B cell (primary cell): Measurements from ENCODE around the gene DNM2. TPM values are rescaled to one million over a fixed set of nuclear protein-coding genes. Genes with fewer than 3 reads are reported as not detected.

Source experiments
- ATAC-seq: fragments of 200-7000 bp; cut with Tn5 transposase; one replicate; pipeline ENCODE4 v1.10.0; 2021; ENCODE audit warnings: low read depth, mild to moderate bottlenecking, moderate number of reproducible peaks, moderate library complexity
- CTCF ChIA-PET: fragments of 350-600 bp; sonication (Branson Sonifier 250); formaldehyde crosslinking; loops from one replicate; lab custom pipeline; 2021; ENCODE audit warnings: antibody characterized with exemption, inconsistent platforms; lab: Charles Lee
- POLR2A ChIA-PET: fragments of 350-600 bp; sonication (Branson Sonifier 250); formaldehyde crosslinking; loops from one replicate; lab custom pipeline; 2021; ENCODE audit warnings: antibody characterized with exemption; lab: Charles Lee
- DNase-seq: peaks from one replicate; pipeline ENCODE4 v3.0.0; 2013
- H2AFZ ChIP-seq: 2 replicates; pipeline ENCODE4 v1.6.1; 2012; ENCODE audit warnings: mild to moderate bottlenecking, low read depth, low read length; ENCODE audit not compliant: insufficient read depth, poor library complexity, severe bottlenecking
- H3K27ac ChIP-seq, 2 donors: 1 replicate in 1 of 2; 2 replicates in 1 of 2; pipeline ENCODE4 v1.5.1; 2012 to 2013; ENCODE audit warnings: low read length in 2 of 2, mild to moderate bottlenecking in 2 of 2, moderate library complexity in 1 of 2
- H3K27me3 ChIP-seq, 4 experiments: fragments of 200-600 bp in 1 of 4; sonication (generic) in 1 of 4; replicated peaks in 1 of 4; 1 replicate in 2 of 4; 2 replicates in 2 of 4; pipeline versions ENCODE4 v1.6.1 to v1.7.0; 2013 to 2016; ENCODE audit warnings: low read length in 3 of 4, mild to moderate bottlenecking in 2 of 4, mixed read lengths in 1 of 4, moderate library complexity in 1 of 4; ENCODE audit not compliant: insufficient read depth in 4 of 4, control insufficient read depth in 3 of 4; ENCODE audit errors: control extremely low read depth in 1 of 4
- H3K36me3 ChIP-seq, 2 experiments: replicated peaks in 1 of 2; 1 replicate in 1 of 2; 2 replicates in 1 of 2; pipeline versions ENCODE4 v1.6.1 to v1.7.1; 2013; ENCODE audit warnings: low read length in 1 of 2; ENCODE audit not compliant: insufficient read depth in 2 of 2, control insufficient read depth in 1 of 2; ENCODE audit errors: control extremely low read depth in 1 of 2, extremely low read depth in 1 of 2
- H3K4me1 ChIP-seq, 2 donors: fragments of 200-600 bp in 1 of 2; sonication (generic) in 1 of 2; 1 replicate in 1 of 2; 2 replicates in 1 of 2; pipeline versions ENCODE4 v1.5.1 to v1.6.1; 2013 to 2017; ENCODE audit warnings: low read length in 2 of 2; ENCODE audit not compliant: control insufficient read depth in 2 of 2, insufficient read depth in 2 of 2
- H3K4me2 ChIP-seq: replicated peaks from 2 replicates; pipeline ENCODE3; 2012; ENCODE audit warnings: mild to moderate bottlenecking, low read depth, low read length; ENCODE audit not compliant: poor library complexity, severe bottlenecking
- H3K4me3 ChIP-seq, 5 experiments: fragments of 200-600 bp in 1 of 5; sonication (generic) in 1 of 5; 1 replicate in 3 of 5; 2 replicates in 2 of 5; pipeline versions ENCODE4 v1.5.1 to v1.7.0; 2011 to 2016; ENCODE audit warnings: low read length in 4 of 5, mild to moderate bottlenecking in 4 of 5, low read depth in 2 of 5, control low read depth in 1 of 5, moderate library complexity in 1 of 5; ENCODE audit not compliant: insufficient read depth in 1 of 5; ENCODE audit errors: control extremely low read depth in 1 of 5, extremely low read depth in 1 of 5
- H3K79me2 ChIP-seq: fragments of 200-600 bp; sonication (generic); one replicate; pipeline ENCODE4 v1.6.0; 2016; ENCODE audit warnings: low read length; ENCODE audit not compliant: control insufficient read depth, insufficient read depth
- H3K9ac ChIP-seq: fragments of 200-600 bp; sonication (generic); 2 replicates; pipeline ENCODE4 v1.6.1; 2017; ENCODE audit warnings: mild to moderate bottlenecking, low read length, moderate library complexity
- H3K9me3 ChIP-seq, 3 donors: one replicate each; pipeline versions ENCODE4 v1.6.1 to v1.7.1; 2013; ENCODE audit warnings: low read length in 2 of 3; ENCODE audit not compliant: control insufficient read depth in 2 of 3, insufficient read depth in 1 of 3; ENCODE audit errors: control extremely low read depth in 1 of 3
- H4K20me1 ChIP-seq: 2 replicates; pipeline ENCODE4 v1.6.0; 2012; ENCODE audit warnings: mild to moderate bottlenecking, low read length; ENCODE audit not compliant: insufficient read depth, control insufficient read depth, poor library complexity, severe bottlenecking
- H3K27ac Mint-ChIP-seq: one replicate; pipeline ENCODE4 v1.8.0; 2021; ENCODE audit warnings: mixed read lengths
- H3K27me3 Mint-ChIP-seq: one replicate; pipeline ENCODE4 v1.8.0; 2021; ENCODE audit warnings: mixed read lengths
- H3K4me1 Mint-ChIP-seq: one replicate; pipeline ENCODE4 v1.8.0; 2021; ENCODE audit warnings: mixed read lengths
- H3K4me3 Mint-ChIP-seq: one replicate; pipeline ENCODE4 v1.8.0; 2021; ENCODE audit warnings: mixed read lengths
- H3K9me3 Mint-ChIP-seq: one replicate; pipeline ENCODE4 v1.8.0; 2022; ENCODE audit warnings: mixed read lengths; ENCODE audit not compliant: insufficient read depth
- CTCF ChIP-seq: fragments of 200-600 bp; IDR thresholded peaks from one replicate; pipeline ENCODE4 v1.8.0; 2022; ENCODE audit warnings: antibody characterized with exemption, mild to moderate bottlenecking
- EZH2 ChIP-seq: IDR thresholded peaks from 2 replicates; pipeline ENCODE4 v1.6.1; 2012; ENCODE audit warnings: borderline replicate concordance, low read depth, mild to moderate bottlenecking, moderate library complexity, low read length; ENCODE audit not compliant: insufficient read depth, poor library complexity, severe bottlenecking
- WGBS: methylation state at CpG from one replicate; pipeline ENCODE4 v1.1.5; 2013; ENCODE audit warnings: missing lambda C conversion rate; ENCODE audit not compliant: insufficient coverage; 5-methylcytosine and 5-hydroxymethylcytosine counted together
- intact Hi-C: fragments of 100-400 bp; cut with micrococcal nuclease; formaldehyde crosslinking; loops from one replicate; pipeline ENCODE4 v1.10.0; 2022
- polyA plus RNA-seq: library from polyadenylated mRNA; depleted of rRNA; stranded (reverse); fragments of >200 nt; gene quantifications from 2 replicates; pipeline ENCODE4 v1.2.3, GENCODE V29; 2012
- total RNA-seq, 2 donors: library from RNA; stranded (reverse); fragments of 120-200 nt in 1 of 2; gene quantifications; 1 replicate in 1 of 2; 2 replicates in 1 of 2; pipeline versions ENCODE4 v1.2.3 to v1.2.4, GENCODE V29; 2013 to 2022

DNM2 gene
- total and polyA plus RNA-seq, 2 donors (not counting 1 experiment from before 2014, with no cell fraction given), result 163 to 353 TPM

DNA sequence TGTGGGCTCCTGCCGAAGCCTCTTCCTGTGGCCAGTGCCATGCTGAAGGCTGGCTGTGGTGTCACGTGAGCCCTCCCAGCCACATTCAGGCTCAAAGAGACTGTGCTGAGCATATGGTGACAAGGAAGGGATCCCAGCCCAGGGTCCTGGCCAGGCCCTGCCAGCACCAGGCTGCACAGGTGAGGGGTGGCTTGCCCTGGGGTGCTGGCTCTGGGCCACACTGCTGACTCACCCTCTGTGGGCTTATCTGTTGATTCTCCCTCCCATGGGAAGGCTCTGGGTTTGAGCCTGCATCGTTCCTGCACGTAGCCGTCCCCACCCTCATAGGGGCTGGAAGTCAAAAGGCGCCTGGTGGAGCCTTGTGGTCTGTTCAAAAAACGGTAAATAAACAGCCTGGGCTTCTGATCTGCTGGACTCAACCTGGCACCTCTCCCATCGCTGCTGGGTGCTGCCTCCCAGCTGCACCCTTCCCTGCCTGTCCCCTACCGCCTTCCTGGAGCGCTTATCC is 31.1 kb downstream of the DNM2 start:
- Histone ChIP-seq H4K20me1 (peaks cover 89% of the 10 kb centered on the region), H3K4me3 (no peak overlapping the region), H3K36me3 (peaks cover 0 to 4% of the 10 kb centered on the region in 2 experiments), H3K4me2 (peak overlapping the region; percentile 25), H3K9ac (no peak overlapping the region), H2AFZ (no peak overlapping the region), H3K27me3 (no peaks in the 10 kb centered on the region), H3K27ac (peak overlapping the region in 1 of 2 donors; percentile 58), H3K4me1 (peaks cover 40 to 69% of the 10 kb centered on the region in 2 donors), H3K79me2 (peaks cover 98% of the 10 kb centered on the region), H3K9me3 (no peaks in the 10 kb centered on the region)
- no peak for TF ChIP-seq EZH2
- no peak for TF ChIP-seq CTCF
- ATAC-seq (peak; percentile 21), DNase-seq (no peak)
- ChIA-PET CTCF (no interaction called here), POLR2A (no interaction called here)
- Mint-ChIP-seq H3K4me1 (peaks cover 79% of the 10 kb centered on the region), H3K9me3 (no peaks in the 10 kb centered on the region), H3K27ac (peak overlapping the region; percentile 74), H3K4me3 (no peak overlapping the region), H3K27me3 (no peaks in the 10 kb centered on the region)
- 53% methylated on average over 8 of the region's 10 CpGs for WGBS
- intact Hi-C loops, result no loop called here

DNA sequence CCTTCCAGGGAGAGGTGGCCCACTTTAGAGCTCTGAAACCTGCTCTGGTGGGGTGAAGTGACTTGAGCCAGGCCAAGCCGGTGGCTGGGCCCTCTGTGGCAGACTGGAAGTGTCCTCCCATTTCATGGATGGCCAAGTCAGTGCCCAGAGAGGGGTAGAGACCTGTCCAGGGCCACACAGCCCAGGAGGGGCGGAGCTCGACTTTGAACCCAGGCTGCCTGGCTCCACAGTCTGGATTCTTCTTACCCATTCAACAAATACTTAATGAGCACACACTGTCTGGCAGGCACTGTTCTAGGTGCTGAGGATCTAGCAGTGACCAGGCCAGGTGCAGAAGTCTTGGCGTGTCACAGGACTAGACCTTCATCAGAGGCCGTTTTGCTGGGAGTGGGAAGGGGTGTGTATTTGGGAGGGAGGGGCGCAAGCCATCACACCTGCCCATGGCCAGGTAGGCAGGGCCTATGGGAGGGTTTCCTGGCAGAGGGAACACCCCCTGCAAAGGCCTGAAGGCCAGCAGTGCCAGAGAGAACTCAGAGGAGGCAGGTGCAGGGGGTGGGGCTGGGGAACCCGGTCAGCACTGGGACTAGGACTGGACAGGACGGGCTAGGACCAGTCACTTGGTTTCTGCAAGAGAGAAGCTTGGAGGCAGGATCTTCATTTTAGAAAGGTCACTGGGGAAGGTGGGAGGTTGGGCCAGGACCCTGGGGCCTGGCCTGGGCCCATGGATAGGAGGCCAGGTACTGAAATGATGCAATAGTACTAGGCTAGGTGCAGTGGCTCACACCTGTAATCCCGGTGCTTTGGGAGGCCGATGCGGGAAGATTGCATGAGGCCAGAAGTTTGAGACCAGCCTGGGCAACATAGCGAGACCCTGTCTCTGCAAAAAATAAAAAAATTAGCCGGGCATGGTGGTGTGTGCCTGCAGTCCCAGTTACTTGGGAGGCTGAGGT is 31.8 kb downstream of the DNM2 start:
- ATAC-seq, result no peak
- peak overlapping the region; percentile 74 for H3K27ac Mint-ChIP-seq
- 97% methylated on average over 11 of the region's 13 CpGs for WGBS
- peaks cover 76% of the 10 kb centered on the region for H3K4me1 Mint-ChIP-seq
- no peak overlapping the region for H3K4me3 ChIP-seq
- H3K27me3 Mint-ChIP-seq, result no peaks in the 10 kb centered on the region
- H2AFZ ChIP-seq, result no peak overlapping the region
- peaks cover 82% of the 10 kb centered on the region for H4K20me1 ChIP-seq
- ChIA-PET POLR2A (no interaction called here), CTCF (no interaction called here)
- no peaks in the 10 kb centered on the region for H3K9me3 Mint-ChIP-seq
- peak overlapping the region in 1 of 2 donors; percentile 58 for H3K27ac ChIP-seq
- no peak overlapping the region for H3K4me3 Mint-ChIP-seq
- H3K9ac ChIP-seq, result no peak overlapping the region
- H3K36me3 ChIP-seq, result peaks cover 0 to 4% of the 10 kb centered on the region in 2 experiments
- intact Hi-C loops, result no loop called here
- H3K27me3 ChIP-seq, result no peaks in the 10 kb centered on the region
- DNase-seq, result no peak
- H3K4me1 ChIP-seq, result peaks cover 40 to 66% of the 10 kb centered on the region in 2 donors
- peaks cover 98% of the 10 kb centered on the region for H3K79me2 ChIP-seq
- H3K4me2 ChIP-seq, result no peak overlapping the region
- no peaks in the 10 kb centered on the region for H3K9me3 ChIP-seq
- TF ChIP-seq EZH2 (no peak), CTCF (no peak)
